PC-3 (cell line): ENCODE data around the gene ZC3H15.

Source experiments
- EZH2 ChIP-seq: fragments of 300-600 bp; sonication (generic); IDR thresholded peaks from one replicate; pipeline ENCODE4 v1.6.1; 2017; ENCODE audit warnings: antibody characterized with exemption, mild to moderate bottlenecking, low read length; ENCODE audit not compliant: unreplicated experiment
- TF ChIP-seq, protein P1 (sequence below): fragments of 300-600 bp; sonication (generic); conservative IDR thresholded peaks from 2 replicates; pipeline ENCODE4 v1.5.1; 2017; ENCODE audit warnings: antibody characterized with exemption, low read depth, mild to moderate bottlenecking, low read length

GRCh38 chr2:186542002-186542401 is 55.9 kb downstream of the ZC3H15 start:
- no peak for TF ChIP-seq EZH2
- TF ChIP-seq, protein P1, sequence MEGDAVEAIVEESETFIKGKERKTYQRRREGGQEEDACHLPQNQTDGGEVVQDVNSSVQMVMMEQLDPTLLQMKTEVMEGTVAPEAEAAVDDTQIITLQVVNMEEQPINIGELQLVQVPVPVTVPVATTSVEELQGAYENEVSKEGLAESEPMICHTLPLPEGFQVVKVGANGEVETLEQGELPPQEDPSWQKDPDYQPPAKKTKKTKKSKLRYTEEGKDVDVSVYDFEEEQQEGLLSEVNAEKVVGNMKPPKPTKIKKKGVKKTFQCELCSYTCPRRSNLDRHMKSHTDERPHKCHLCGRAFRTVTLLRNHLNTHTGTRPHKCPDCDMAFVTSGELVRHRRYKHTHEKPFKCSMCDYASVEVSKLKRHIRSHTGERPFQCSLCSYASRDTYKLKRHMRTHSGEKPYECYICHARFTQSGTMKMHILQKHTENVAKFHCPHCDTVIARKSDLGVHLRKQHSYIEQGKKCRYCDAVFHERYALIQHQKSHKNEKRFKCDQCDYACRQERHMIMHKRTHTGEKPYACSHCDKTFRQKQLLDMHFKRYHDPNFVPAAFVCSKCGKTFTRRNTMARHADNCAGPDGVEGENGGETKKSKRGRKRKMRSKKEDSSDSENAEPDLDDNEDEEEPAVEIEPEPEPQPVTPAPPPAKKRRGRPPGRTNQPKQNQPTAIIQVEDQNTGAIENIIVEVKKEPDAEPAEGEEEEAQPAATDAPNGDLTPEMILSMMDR: no peak
